Hepatocyte (in vitro differentiated cells): ENCODE results near the gene MAP4K5.

Experiments used
- CTCF ChIP-seq: fragments of 200-600 bp; sonication (generic); IDR thresholded peaks from 2 replicates; pipeline ENCODE4 v1.5.1; 2016; ENCODE audit warnings: antibody characterized with exemption, mild to moderate bottlenecking; ENCODE audit not compliant: poor library complexity
- EZH2 ChIP-seq: fragments of 200-600 bp; sonication (generic); IDR thresholded peaks from 2 replicates; pipeline ENCODE4 v1.6.1; 2016; ENCODE audit warnings: antibody characterized with exemption, mild to moderate bottlenecking, borderline replicate concordance
- EZH2phosphoT487 ChIP-seq: fragments of 200-600 bp; sonication (generic); IDR thresholded peaks from one replicate; pipeline ENCODE4 v1.6.1; 2018; ENCODE audit warnings: antibody characterized with exemption, mild to moderate bottlenecking, low read depth, moderate library complexity; ENCODE audit not compliant: unreplicated experiment, severe bottlenecking

GRCh38 chr14:50476134-50476533 is 56.2 kb downstream of the MAP4K5 start:
- no peak for TF ChIP-seq CTCF
- TF ChIP-seq EZH2phosphoT487, result no peak
- no peak for TF ChIP-seq EZH2
